ENCODE results near the gene LAMC2.

GRCh38 chr1:183234660-183235476 lies 48.8 kb downstream of the LAMC2 start:
- TF ChIP-seq CTCF (conservative IDR thresholded peaks at IDR 0.05; ENCODE audit: low read depth, low read length): peak; percentile 88
- no peak for TF ChIP-seq EZH2 (IDR thresholded peaks at IDR 0.05; ENCODE audit: borderline replicate concordance, low read depth, low read length, poor library complexity, severe bottlenecking)

Data from A673 (cell line).